ENCODE measurements around the gene SPOCK1.

SPOCK1 gene

DNA sequence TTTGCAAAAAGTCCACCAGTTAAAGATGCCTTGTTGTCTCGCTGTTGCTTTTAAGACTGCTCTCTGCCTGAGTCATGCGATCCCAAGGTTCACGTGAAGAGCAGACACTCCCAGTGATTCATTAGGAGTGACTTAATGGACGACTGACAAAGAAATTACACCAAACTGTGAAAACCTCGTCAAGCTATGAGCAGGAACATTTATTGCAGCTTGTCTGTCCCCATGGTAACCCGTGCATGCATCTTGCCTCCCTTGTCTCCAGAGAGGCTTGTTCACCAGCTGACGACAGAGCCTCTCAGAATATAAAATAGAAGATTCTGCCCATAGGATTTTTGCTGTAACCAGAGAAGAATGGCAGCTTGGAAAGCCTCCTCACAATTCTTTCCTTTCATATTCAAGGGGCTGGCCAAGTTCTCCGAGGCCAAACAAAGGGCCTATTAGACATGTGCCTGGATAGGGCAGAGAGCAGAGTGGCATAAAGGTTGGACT is 352.7 kb downstream of the SPOCK1 start:
- H3K27ac ChIP-seq: no peak overlapping the region
- no peak for DNase-seq (ENCODE audit: low read depth, low spot score)
- no peaks in the 10 kb centered on the region for H3K36me3 ChIP-seq (ENCODE audit: insufficient read depth, low read length)
- H3K9ac ChIP-seq (ENCODE audit: insufficient read length): no peak overlapping the region
- TF ChIP-seq FOXP2 (optimal IDR thresholded peaks at IDR 0.05; ENCODE audit: control extremely low read depth, extremely low read length, insufficient read depth): no peak
- TF ChIP-seq EZH2 (IDR thresholded peaks at IDR 0.05): no peak
- TF ChIP-seq POLR2AphosphoS5 (IDR thresholded peaks at IDR 0.05; ENCODE audit: borderline replicate concordance, low read depth, low read length): no peak
- no peaks in the 10 kb centered on the region for H3K9me3 ChIP-seq (ENCODE audit: low read depth, low read length)
- H3K4me3 ChIP-seq: no peak overlapping the region

DNA sequence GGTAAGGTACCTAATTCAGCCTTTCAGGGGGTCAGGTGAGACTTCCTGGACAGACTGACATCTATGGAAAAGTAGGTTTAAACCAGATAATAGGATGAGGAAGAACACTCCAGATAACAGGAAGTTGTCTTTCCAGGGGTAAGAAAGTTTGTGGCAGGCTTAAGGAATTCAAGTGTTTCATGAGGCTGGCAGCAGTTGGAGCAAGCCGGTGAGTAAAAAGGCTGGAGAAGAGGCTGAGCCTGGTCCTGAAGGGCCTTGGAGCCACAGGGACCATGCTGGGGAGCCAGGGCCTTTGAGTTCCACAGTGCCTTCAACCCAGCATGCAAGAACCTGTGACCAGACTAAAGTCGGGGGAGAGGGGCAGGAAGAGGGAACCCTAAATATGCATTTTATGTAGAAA is 353.4 kb downstream of the SPOCK1 start:
- Histone ChIP-seq H3K36me3 (ENCODE audit: insufficient read depth, low read length) (no peaks in the 10 kb centered on the region), H3K4me3 (no peak overlapping the region), H3K9ac (ENCODE audit: insufficient read length) (no peak overlapping the region), H3K27ac (no peak overlapping the region), H3K9me3 (ENCODE audit: low read depth, low read length) (no peaks in the 10 kb centered on the region)
- TF ChIP-seq FOXP2 (optimal IDR thresholded peaks at IDR 0.05; ENCODE audit: control extremely low read depth, extremely low read length, insufficient read depth): no peak
- no peak for TF ChIP-seq EZH2 (IDR thresholded peaks at IDR 0.05)
- no peak for TF ChIP-seq POLR2AphosphoS5 (IDR thresholded peaks at IDR 0.05; ENCODE audit: borderline replicate concordance, low read depth, low read length)
- no peak for DNase-seq (ENCODE audit: low read depth, low spot score)

DNA sequence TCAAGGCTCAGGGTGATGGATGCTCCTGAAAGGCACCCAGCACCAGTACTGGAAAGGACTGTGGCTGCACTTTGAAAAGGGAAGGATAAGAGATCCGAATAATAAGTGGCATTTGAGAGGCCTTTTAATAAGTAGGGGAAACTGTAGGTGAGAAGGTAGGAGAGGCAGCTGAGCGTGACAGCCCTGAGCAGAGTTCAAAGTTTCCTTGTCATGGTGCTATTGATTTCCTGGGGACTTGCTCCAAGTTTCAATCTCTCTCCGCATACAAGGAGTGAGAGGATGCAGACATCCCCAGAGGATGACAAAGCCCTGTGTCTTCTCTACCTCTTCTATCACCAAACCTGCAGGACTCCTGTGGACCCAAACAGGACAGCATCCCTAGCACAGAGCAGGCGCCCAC is 354.5 kb downstream of the SPOCK1 start:
- H3K4me3 ChIP-seq: no peak overlapping the region
- no peak for DNase-seq (ENCODE audit: low read depth, low spot score)
- no peaks in the 10 kb centered on the region for H3K36me3 ChIP-seq (ENCODE audit: insufficient read depth, low read length)
- no peak overlapping the region for H3K27ac ChIP-seq
- H3K9me3 ChIP-seq (ENCODE audit: low read depth, low read length): no peaks in the 10 kb centered on the region
- TF ChIP-seq POLR2AphosphoS5 (IDR thresholded peaks at IDR 0.05; ENCODE audit: borderline replicate concordance, low read depth, low read length) (no peak), FOXP2 (optimal IDR thresholded peaks at IDR 0.05; ENCODE audit: control extremely low read depth, extremely low read length, insufficient read depth) (no peak), EZH2 (IDR thresholded peaks at IDR 0.05) (no peak)
- H3K9ac ChIP-seq (ENCODE audit: insufficient read length): no peak overlapping the region

DNA sequence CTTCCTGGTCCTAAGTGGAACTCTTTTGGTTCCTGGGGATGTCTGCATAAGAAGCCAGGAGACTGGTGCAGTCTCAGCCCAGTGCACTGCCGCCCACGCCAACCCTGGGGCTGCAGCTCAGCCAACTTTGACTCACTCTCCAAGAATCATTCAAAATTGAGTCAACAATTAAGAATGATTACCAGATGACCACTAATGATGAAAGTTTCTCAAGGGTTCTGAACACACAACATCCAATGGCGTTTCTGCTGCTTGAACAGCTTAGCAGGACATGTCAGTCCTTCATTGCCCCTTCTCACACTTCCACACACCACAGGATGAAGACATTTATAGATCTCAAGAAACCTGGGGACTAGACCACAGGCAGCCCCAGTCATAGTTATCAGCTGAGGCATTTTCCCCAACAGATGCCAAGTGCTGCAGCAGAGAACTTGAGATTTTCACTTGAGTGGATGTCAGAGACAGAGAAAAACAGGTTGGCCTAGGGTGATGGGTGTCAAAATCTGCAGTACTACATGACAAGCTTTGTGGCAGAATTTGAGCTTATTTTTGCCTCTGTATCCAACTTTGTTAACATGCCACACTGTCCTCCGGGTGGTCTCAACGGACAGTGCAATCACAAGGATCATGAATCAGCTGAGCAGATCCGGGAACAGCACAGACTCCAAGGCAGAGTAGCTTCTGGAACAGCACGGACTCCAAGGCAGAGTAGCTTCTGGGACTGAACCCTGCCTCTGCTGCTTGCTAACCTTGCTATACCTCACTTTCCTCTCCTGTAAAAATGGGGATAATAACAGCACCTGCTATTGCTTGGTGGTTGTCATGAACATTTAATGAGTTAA is 356.1 kb downstream of the SPOCK1 start:
- Histone ChIP-seq H3K27ac (no peak overlapping the region), H3K4me3 (no peak overlapping the region), H3K9ac (ENCODE audit: insufficient read length) (no peak overlapping the region), H3K9me3 (ENCODE audit: low read depth, low read length) (no peaks in the 10 kb centered on the region), H3K36me3 (ENCODE audit: insufficient read depth, low read length) (no peaks in the 10 kb centered on the region)
- DNase-seq (ENCODE audit: low read depth, low spot score): no peak
- TF ChIP-seq EZH2 (IDR thresholded peaks at IDR 0.05) (no peak), POLR2AphosphoS5 (IDR thresholded peaks at IDR 0.05; ENCODE audit: borderline replicate concordance, low read depth, low read length) (no peak), FOXP2 (optimal IDR thresholded peaks at IDR 0.05; ENCODE audit: control extremely low read depth, extremely low read length, insufficient read depth) (no peak)

DNA sequence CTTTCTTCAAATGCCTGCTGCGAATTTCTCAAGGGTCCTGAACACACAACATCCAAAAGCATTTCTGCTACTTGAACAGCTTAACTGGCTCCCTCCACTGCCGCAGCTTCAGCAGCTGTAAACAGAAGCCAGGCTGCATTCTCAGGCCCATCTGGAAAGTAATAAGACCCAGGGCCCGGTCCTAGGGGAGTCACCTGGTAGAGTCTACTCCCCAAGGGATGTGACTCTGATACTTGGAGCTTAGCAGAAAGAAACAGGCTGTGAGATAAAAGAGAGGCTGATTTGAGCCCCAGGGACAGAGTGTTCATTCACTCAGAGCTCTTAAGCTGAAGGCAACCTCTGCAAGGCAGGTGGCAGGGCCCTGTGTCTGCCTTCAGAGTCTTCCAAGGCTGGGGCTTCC is 356.8 kb downstream of the SPOCK1 start:
- TF ChIP-seq POLR2AphosphoS5 (IDR thresholded peaks at IDR 0.05; ENCODE audit: borderline replicate concordance, low read depth, low read length) (no peak), FOXP2 (optimal IDR thresholded peaks at IDR 0.05; ENCODE audit: control extremely low read depth, extremely low read length, insufficient read depth) (no peak), EZH2 (IDR thresholded peaks at IDR 0.05) (no peak)
- no peaks in the 10 kb centered on the region for H3K9me3 ChIP-seq (ENCODE audit: low read depth, low read length)
- H3K4me3 ChIP-seq: no peak overlapping the region
- no peak for DNase-seq (ENCODE audit: low read depth, low spot score)
- no peak overlapping the region for H3K27ac ChIP-seq
- H3K9ac ChIP-seq (ENCODE audit: insufficient read length): no peak overlapping the region
- H3K36me3 ChIP-seq (ENCODE audit: insufficient read depth, low read length): no peaks in the 10 kb centered on the region

DNA sequence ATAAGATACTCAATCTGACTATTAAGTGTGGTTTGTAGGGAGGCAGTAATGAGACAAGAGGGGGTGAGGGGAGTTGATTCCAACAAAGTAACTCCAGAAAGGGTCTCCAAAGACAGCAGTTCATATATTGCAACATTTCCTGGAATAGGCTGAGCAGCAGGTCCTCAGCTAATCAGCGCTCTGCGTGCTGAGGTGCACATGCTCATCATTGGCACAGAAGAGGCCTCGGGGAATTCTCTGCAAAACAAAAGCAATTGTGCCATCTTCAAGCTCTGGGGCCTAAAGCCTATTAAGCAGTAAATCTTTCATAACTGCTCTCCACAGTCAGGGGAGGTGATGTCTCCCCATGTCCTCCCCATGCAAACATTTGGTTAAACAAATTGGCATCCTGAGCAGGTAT is 357.3 kb downstream of the SPOCK1 start:
- no peak for TF ChIP-seq EZH2 (IDR thresholded peaks at IDR 0.05)
- no peak for DNase-seq (ENCODE audit: low read depth, low spot score)
- Histone ChIP-seq H3K27ac (no peak overlapping the region), H3K4me3 (no peak overlapping the region), H3K9ac (ENCODE audit: insufficient read length) (no peak overlapping the region), H3K36me3 (ENCODE audit: insufficient read depth, low read length) (no peaks in the 10 kb centered on the region), H3K9me3 (ENCODE audit: low read depth, low read length) (no peaks in the 10 kb centered on the region)

DNA sequence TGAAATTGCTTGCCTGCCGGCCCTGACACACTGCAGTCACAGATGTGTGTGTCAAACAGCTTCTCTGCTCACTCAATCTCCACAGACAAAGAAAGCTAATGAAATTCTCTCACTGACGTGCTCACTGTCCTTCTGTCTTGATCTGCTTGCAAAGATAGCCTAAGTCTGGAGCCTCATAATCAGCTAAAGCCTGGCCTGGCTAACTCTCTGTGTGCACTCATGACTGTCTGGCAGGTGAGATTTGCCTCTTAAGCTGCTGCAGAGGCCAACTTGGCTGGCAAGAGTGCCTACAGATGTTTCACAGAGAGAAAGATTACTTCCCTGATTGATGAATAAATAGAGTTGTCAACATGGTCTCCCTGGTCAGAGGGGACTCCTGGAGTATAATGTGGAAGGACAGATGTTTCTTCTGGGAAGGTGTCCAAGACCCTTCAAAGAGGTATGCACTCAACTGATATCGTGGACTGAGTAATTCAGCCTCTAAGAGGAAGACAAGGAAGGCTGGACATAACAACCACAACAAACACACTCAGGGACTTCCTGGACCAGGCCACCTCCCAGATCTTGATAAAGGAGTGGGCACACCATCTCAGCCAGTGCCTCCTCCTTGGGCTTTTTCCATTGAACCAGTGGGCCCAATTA is 362.0 kb downstream of the SPOCK1 start:
- H3K27ac ChIP-seq: no peak overlapping the region
- H3K36me3 ChIP-seq (ENCODE audit: insufficient read depth, low read length): no peaks in the 10 kb centered on the region
- H3K9ac ChIP-seq (ENCODE audit: insufficient read length): no peak overlapping the region
- TF ChIP-seq POLR2AphosphoS5 (IDR thresholded peaks at IDR 0.05; ENCODE audit: borderline replicate concordance, low read depth, low read length): no peak
- TF ChIP-seq FOXP2 (optimal IDR thresholded peaks at IDR 0.05; ENCODE audit: control extremely low read depth, extremely low read length, insufficient read depth): no peak
- TF ChIP-seq EZH2 (IDR thresholded peaks at IDR 0.05): no peak
- no peak for DNase-seq (ENCODE audit: low read depth, low spot score)
- no peak overlapping the region for H3K4me3 ChIP-seq
- H3K9me3 ChIP-seq (ENCODE audit: low read depth, low read length): no peaks in the 10 kb centered on the region

DNA sequence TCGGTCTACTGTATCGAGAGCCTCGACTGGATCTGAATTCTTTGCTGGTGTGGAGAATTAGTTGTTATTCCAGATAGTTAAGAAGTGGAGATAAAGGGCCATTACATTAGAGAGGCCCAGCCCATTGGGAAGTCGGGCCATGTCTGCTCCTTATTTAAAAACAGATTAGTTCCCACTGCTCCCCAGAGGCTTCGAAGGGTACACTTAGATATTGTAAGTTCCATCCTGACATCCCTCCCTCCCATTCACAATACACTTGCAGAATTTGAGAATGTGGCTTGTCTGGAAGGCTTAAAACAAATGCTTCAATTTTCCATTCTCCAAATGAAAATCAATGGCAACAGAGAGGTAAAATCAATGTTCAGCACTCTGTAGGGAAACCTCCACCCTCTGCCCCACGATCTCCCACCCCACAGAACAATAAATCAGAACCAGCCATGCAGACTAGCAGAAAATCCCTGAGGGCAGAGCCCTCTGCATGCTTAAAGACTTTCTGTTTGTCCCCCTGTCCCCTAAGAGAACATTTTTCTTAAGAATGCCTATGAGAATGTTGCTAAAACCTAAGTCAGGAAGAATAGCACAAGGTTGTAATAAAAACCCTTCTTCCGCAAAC is 364.1 kb downstream of the SPOCK1 start:
- Histone ChIP-seq H3K36me3 (ENCODE audit: insufficient read depth, low read length) (no peaks in the 10 kb centered on the region), H3K4me3 (no peak overlapping the region)

More for the DNA sequence above, 364.1 kb downstream of the SPOCK1 start:
- H3K9me3 ChIP-seq (ENCODE audit: low read depth, low read length): no peaks in the 10 kb centered on the region
- DNase-seq (ENCODE audit: low read depth, low spot score): no peak
- H3K27ac ChIP-seq: no peak overlapping the region
- H3K9ac ChIP-seq (ENCODE audit: insufficient read length): no peak overlapping the region
- TF ChIP-seq EZH2 (IDR thresholded peaks at IDR 0.05): no peak
- TF ChIP-seq POLR2AphosphoS5 (IDR thresholded peaks at IDR 0.05; ENCODE audit: borderline replicate concordance, low read depth, low read length): no peak
- no peak for TF ChIP-seq FOXP2 (optimal IDR thresholded peaks at IDR 0.05; ENCODE audit: control extremely low read depth, extremely low read length, insufficient read depth)

Data from SK-N-MC (cell line).